HEK293T (cell line): ENCODE data around the gene RFNG.

Experiments used
- ARNT ChIP-seq: fragments of 450-650 bp; IDR thresholded peaks from 2 replicates; pipeline ENCODE4 v1.6.1; 2017; ENCODE audit warnings: mild to moderate bottlenecking
- L3MBTL2 ChIP-seq: fragments of 450-650 bp; conservative IDR thresholded peaks from 2 replicates; pipeline ENCODE4 v1.6.1; 2016; ENCODE audit warnings: mild to moderate bottlenecking
- SP1 ChIP-seq: fragments of 450-650 bp; IDR thresholded peaks from 2 replicates; pipeline ENCODE4 v1.6.1; 2017

DNA sequence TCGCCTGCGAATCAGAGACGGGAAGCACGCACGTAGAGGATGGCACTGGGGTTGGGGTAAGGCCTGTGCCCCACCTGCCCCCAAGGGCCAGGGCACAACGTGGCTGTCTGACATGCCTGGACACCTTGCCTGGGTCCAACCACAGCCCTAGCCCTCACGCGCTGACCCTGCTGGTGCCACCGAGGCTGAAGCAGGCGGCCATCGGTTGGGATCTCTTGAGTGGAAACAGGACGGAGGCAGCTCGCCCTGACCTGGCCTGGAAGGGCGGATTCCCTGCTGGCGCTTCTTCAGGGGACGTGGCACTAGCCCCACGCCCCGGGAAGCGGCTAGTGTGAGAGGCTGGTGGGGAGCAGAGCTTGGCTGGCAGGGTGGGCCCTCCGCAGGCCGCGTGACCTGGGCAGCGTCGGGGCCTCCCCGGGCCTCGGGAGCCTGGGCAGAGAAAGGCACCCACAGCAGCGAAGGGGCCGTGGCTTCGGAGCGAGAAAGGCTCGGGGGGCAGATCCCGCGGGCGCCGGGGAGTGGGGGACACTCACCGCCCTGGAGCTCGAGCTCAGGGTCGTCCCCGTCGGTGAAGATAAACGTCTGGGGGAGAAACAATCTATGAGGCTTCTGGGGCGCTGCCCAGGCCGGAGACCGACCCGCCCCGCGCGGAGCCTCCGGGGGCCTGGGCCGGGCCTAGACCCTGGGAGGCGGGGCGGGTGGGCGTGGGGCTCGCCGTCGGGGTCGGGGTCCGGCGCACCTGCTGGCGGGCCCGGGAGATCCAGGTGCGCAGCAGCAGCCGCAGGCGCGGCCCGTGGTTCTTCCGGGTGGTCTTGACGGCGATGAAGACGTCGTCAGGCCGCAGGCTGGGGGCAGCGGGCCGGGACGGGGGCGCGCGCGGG is 610 bp downstream of the RFNG start:
- no peak for TF ChIP-seq L3MBTL2
- TF ChIP-seq ARNT, result no peak
- no peak for TF ChIP-seq SP1
